Progenitor cell of endocrine pancreas (in vitro differentiated cells): Measurements from ENCODE around the gene TPBGL. TPM values are rescaled to one million over a fixed set of nuclear protein-coding genes. Genes with fewer than 3 reads are reported as not detected.
A peak's percentile ranks its signal among the peaks of the same experiment; 100 is the strongest.

Experiments used
- DNase-seq: peaks from one replicate; pipeline ENCODE4 v3.0.0; 2021; ENCODE audit warnings: low spot score; ENCODE audit not compliant: unreplicated experiment
- H3K27ac Mint-ChIP-seq: 2 replicates; pipeline ENCODE4 v1.8.0; 2021; ENCODE audit warnings: mild to moderate bottlenecking, moderate library complexity, mixed read lengths
- H3K27me3 Mint-ChIP-seq: 2 replicates; pipeline ENCODE4 v1.8.0; 2021; ENCODE audit warnings: mixed read lengths
- H3K36me3 Mint-ChIP-seq: 2 replicates; pipeline ENCODE4 v1.8.0; 2022; ENCODE audit warnings: mixed read lengths; ENCODE audit not compliant: insufficient read depth
- H3K4me1 Mint-ChIP-seq: 2 replicates; pipeline ENCODE4 v1.8.0; 2021; ENCODE audit warnings: low read depth, mixed read lengths
- H3K4me3 Mint-ChIP-seq: 2 replicates; pipeline ENCODE4 v1.8.0; 2021; ENCODE audit warnings: low read depth, mild to moderate bottlenecking, moderate library complexity, mixed read lengths
- H3K9me3 Mint-ChIP-seq: 2 replicates; pipeline ENCODE4 v1.8.0; 2021; ENCODE audit warnings: low read depth, mixed read lengths
- CTCF ChIP-seq: fragments of 200-600 bp; sonication (generic); IDR thresholded peaks from one replicate; pipeline ENCODE4 v1.5.0; 2021; ENCODE audit warnings: antibody characterized with exemption, mild to moderate bottlenecking; ENCODE audit not compliant: unreplicated experiment
- total RNA-seq: library from RNA; stranded (reverse); gene quantifications from 2 replicates; pipeline ENCODE4 v1.2.1, GENCODE V29; 2021

Gene TPBGL
- total RNA-seq, 1 donor from 2014 or later: not detected

- no peak for DNase-seq
- H3K27ac Mint-ChIP-seq: no peak overlapping the region
- H3K36me3 Mint-ChIP-seq: peaks cover 8% of the 10 kb centered on the region
- no peak overlapping the region for H3K4me3 Mint-ChIP-seq
- no peak for TF ChIP-seq CTCF
- H3K9me3 Mint-ChIP-seq: no peaks in the 10 kb centered on the region
- no peaks in the 10 kb centered on the region for H3K27me3 Mint-ChIP-seq
- H3K4me1 Mint-ChIP-seq: peaks cover 1% of the 10 kb centered on the region
Observed at GRCh38 chr11:75277211-75277805, 36.7 kb downstream of the TPBGL start.

- no peak overlapping the region for H3K27ac Mint-ChIP-seq
- H3K4me3 Mint-ChIP-seq: no peak overlapping the region
- no peak for DNase-seq
- H3K4me1 Mint-ChIP-seq: peaks cover 1% of the 10 kb centered on the region
- peaks cover 8% of the 10 kb centered on the region for H3K36me3 Mint-ChIP-seq
- TF ChIP-seq CTCF: no peak
- no peaks in the 10 kb centered on the region for H3K9me3 Mint-ChIP-seq
- no peaks in the 10 kb centered on the region for H3K27me3 Mint-ChIP-seq
Observed at GRCh38 chr11:75277991-75278790, 37.6 kb downstream of the TPBGL start.

GRCh38 chr11:75279273-75279672 lies 38.7 kb downstream of the TPBGL start:
- Mint-ChIP-seq H3K36me3 (peaks cover 8% of the 10 kb centered on the region), H3K27me3 (no peaks in the 10 kb centered on the region), H3K4me1 (peaks cover 1% of the 10 kb centered on the region), H3K27ac (no peak overlapping the region), H3K9me3 (no peaks in the 10 kb centered on the region), H3K4me3 (no peak overlapping the region)
- no peak for TF ChIP-seq CTCF
- DNase-seq: no peak

- no peak overlapping the region for H3K27ac Mint-ChIP-seq
- H3K4me1 Mint-ChIP-seq: peaks cover 1% of the 10 kb centered on the region
- peaks cover 8% of the 10 kb centered on the region for H3K36me3 Mint-ChIP-seq
- no peaks in the 10 kb centered on the region for H3K9me3 Mint-ChIP-seq
- peak; percentile 72 for DNase-seq
- TF ChIP-seq CTCF: peak; percentile 94
- H3K4me3 Mint-ChIP-seq: no peak overlapping the region
- no peaks in the 10 kb centered on the region for H3K27me3 Mint-ChIP-seq
Observed at GRCh38 chr11:75280227-75280701, 39.7 kb downstream of the TPBGL start.

- Mint-ChIP-seq H3K4me3 (no peak overlapping the region), H3K27me3 (no peaks in the 10 kb centered on the region), H3K36me3 (peaks cover 6% of the 10 kb centered on the region), H3K27ac (peak overlapping the region; percentile 19), H3K9me3 (no peaks in the 10 kb centered on the region), H3K4me1 (peaks cover 1% of the 10 kb centered on the region)
- no peak for TF ChIP-seq CTCF
- no peak for DNase-seq
Observed at GRCh38 chr11:75280770-75281468, 40.3 kb downstream of the TPBGL start.
